Testis (tissue), 3 donors: ENCODE measurements around the gene FCRL2. TPM values are rescaled to one million over a fixed set of nuclear protein-coding genes. Genes with fewer than 3 reads are reported as not detected.

Experiments
- DNase-seq: peaks from one replicate; pipeline ENCODE4 v3.0.0-alpha.2; 2019
- H3K27ac ChIP-seq, 2 donors: fragments of 200-600 bp; sonication (generic); one replicate each; pipeline ENCODE4 v1.5.1; 2019
- H3K27me3 ChIP-seq: fragments of 200-600 bp; sonication (generic); one replicate; pipeline ENCODE4 v1.5.1; 2019
- H3K36me3 ChIP-seq: fragments of 200-600 bp; sonication (generic); one replicate; pipeline ENCODE4 v1.5.1; 2017; ENCODE audit warnings: low read depth; ENCODE audit errors: missing control alignments
- H3K4me1 ChIP-seq: fragments of 200-600 bp; sonication (generic); one replicate; pipeline ENCODE4 v1.5.1; 2019
- H3K4me3 ChIP-seq, 2 donors: fragments of 200-600 bp; sonication (generic); one replicate each; pipeline ENCODE4 v1.5.1; 2017 to 2019
- H3K9me3 ChIP-seq: fragments of 200-600 bp; sonication (generic); one replicate; pipeline ENCODE4 v1.5.1; 2017
- CTCF ChIP-seq, 3 experiments: fragments of 450-650 bp in 2 of 3; fragments of 200-600 bp in 1 of 3; sonication (generic) in 1 of 3; IDR thresholded peaks; one replicate each; pipeline ENCODE4 v1.5.1; 2016 to 2019; ENCODE audit warnings: antibody characterized with exemption in 3 of 3, mild to moderate bottlenecking in 2 of 3, moderate library complexity in 1 of 3
- POLR2A ChIP-seq: fragments of 450-650 bp; IDR thresholded peaks from one replicate; pipeline ENCODE4 v1.6.1; 2017; ENCODE audit warnings: antibody characterized with exemption, mild to moderate bottlenecking, moderate library complexity
- WGBS, 2 donors: methylation state at CpG; one replicate each; pipeline ENCODE4 v1.1.5; 2018; 5-methylcytosine and 5-hydroxymethylcytosine counted together
- intact Hi-C: fragments of 100-400 bp; cut with DNase I; formaldehyde crosslinking; loops from one replicate; pipeline ENCODE4 v1.15.1; 2023; ENCODE audit warnings: low total_unique reads
- polyA plus RNA-seq: library from polyadenylated mRNA; stranded (reverse); fragments of 350-450 nt; fragmentation: Illumina TruSeq; extraction: RNeasy Lipid Tissue Mini Kit (QIAGEN cat#74804); gene quantifications from one replicate; pipeline ENCODE4 v1.2.3, GENCODE V29; 2014; ENCODE audit warnings: low read depth, low replicate concordance; ENCODE audit not compliant: insufficient read depth
- total RNA-seq, 2 donors: library from RNA; depleted of rRNA; stranded (reverse); fragments of >200 nt; gene quantifications; one replicate each; pipeline ENCODE4 v1.2.3, GENCODE V29; 2016

The FCRL2 gene
- total and polyA plus RNA-seq, 3 donors from 2014 or later, result 0.16 to 0.36 (median 0.19) TPM

DNA sequence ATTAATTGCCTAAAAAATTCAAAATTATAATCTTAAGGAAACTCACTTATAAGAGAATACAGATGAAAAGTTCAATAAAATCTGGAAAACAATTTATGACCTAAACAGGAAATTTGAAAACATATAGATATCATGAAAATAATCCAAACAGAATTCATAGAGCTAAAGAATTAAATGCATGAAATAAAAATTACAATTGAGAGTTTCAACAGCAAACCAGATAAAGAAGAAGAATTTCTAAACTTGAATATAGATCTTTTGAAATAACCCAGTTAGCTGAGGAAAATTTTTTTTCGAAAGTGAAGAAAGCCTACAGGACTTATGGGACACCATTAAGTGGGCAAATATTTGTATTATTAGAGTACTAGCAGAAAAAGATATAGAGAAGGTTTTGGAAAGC is 36.3 kb upstream of the FCRL2 start:
- Histone ChIP-seq H3K27me3 (no peaks in the 10 kb centered on the region), H3K4me3 (no peak overlapping the region), H3K4me1 (no peaks in the 10 kb centered on the region), H3K9me3 (no peaks in the 10 kb centered on the region), H3K27ac (no peak overlapping the region), H3K36me3 (no peaks in the 10 kb centered on the region)
- TF ChIP-seq POLR2A, result no peak
- TF ChIP-seq CTCF (IDR thresholded peaks at IDR 0.05), result no peak
- WGBS, 2 donors, result 79 to 83% methylated on average over 1 of the region's 1 CpG
- intact Hi-C loops, result no loop called here
- DNase-seq, result no peak

- H3K9me3 ChIP-seq, result no peaks in the 10 kb centered on the region
- WGBS, 2 donors, result 72 to 75% methylated on average over 6 of the region's 6 CpGs
- intact Hi-C loops, result no loop called here
- H3K4me3 ChIP-seq, result no peak overlapping the region
- H3K4me1 ChIP-seq, result no peaks in the 10 kb centered on the region
- TF ChIP-seq CTCF (IDR thresholded peaks at IDR 0.05) (no peak), POLR2A (no peak)
- H3K27me3 ChIP-seq, result no peaks in the 10 kb centered on the region
- no peak for DNase-seq
- no peaks in the 10 kb centered on the region for H3K36me3 ChIP-seq
- no peak overlapping the region for H3K27ac ChIP-seq
These were observed 29.7 kb upstream of the FCRL2 start for GRCh38 chr1:157806431-157807149.

GRCh38 chr1:157803851-157804250 is 26.9 kb upstream of the FCRL2 start:
- Histone ChIP-seq H3K4me1 (no peaks in the 10 kb centered on the region), H3K27ac (no peak overlapping the region), H3K9me3 (no peaks in the 10 kb centered on the region), H3K36me3 (no peaks in the 10 kb centered on the region), H3K27me3 (no peaks in the 10 kb centered on the region), H3K4me3 (no peak overlapping the region)
- WGBS, 2 donors, result 78 to 94% methylated on average over 7 of the region's 7 CpGs
- no peak for DNase-seq
- TF ChIP-seq CTCF (IDR thresholded peaks at IDR 0.05), result no peak
- no peak for TF ChIP-seq POLR2A
- intact Hi-C loops, result no loop called here

GRCh38 chr1:157799996-157800395 is 23.1 kb upstream of the FCRL2 start:
- no peaks in the 10 kb centered on the region for H3K4me1 ChIP-seq
- WGBS, 2 donors, result 65 to 82% methylated on average over 1 of the region's 1 CpG
- intact Hi-C loops, result no loop called here
- no peaks in the 10 kb centered on the region for H3K9me3 ChIP-seq
- H3K36me3 ChIP-seq, result no peaks in the 10 kb centered on the region
- no peak for TF ChIP-seq CTCF (IDR thresholded peaks at IDR 0.05)
- no peak for TF ChIP-seq POLR2A
- H3K27ac ChIP-seq, result no peak overlapping the region
- no peaks in the 10 kb centered on the region for H3K27me3 ChIP-seq
- no peak for DNase-seq
- no peak overlapping the region for H3K4me3 ChIP-seq

GRCh38 chr1:157798211-157798610 is 21.3 kb upstream of the FCRL2 start:
- H3K9me3 ChIP-seq, result no peaks in the 10 kb centered on the region
- TF ChIP-seq CTCF (IDR thresholded peaks at IDR 0.05), result no peak
- H3K4me1 ChIP-seq, result no peaks in the 10 kb centered on the region
- H3K27me3 ChIP-seq, result no peaks in the 10 kb centered on the region
- H3K36me3 ChIP-seq, result no peaks in the 10 kb centered on the region
- H3K4me3 ChIP-seq, result no peak overlapping the region
- no peak overlapping the region for H3K27ac ChIP-seq
- intact Hi-C loops, result no loop called here
- DNase-seq, result no peak
- 92 to 98% methylated on average over 5 of the region's 5 CpGs for WGBS, 2 donors
